Liver (tissue), 9 donors: ENCODE results near the gene KIAA1755. TPM values are rescaled to one million over a fixed set of nuclear protein-coding genes. Genes with fewer than 3 reads are reported as not detected.

Experiments
- DNase-seq: peaks from one replicate; pipeline ENCODE4 v3.0.0-alpha.2; 2017; ENCODE audit warnings: low spot score
- H3K27ac ChIP-seq, 2 donors: one replicate each; pipeline ENCODE4 v1.7.0; 2013; ENCODE audit warnings: inconsistent platforms in 2 of 2, low read length in 2 of 2, control low read depth in 1 of 2, low read depth in 1 of 2, mild to moderate bottlenecking in 1 of 2
- H3K27me3 ChIP-seq, 4 donors: one replicate each; pipeline versions ENCODE4 v1.6.1 to v1.7.0; 2013; ENCODE audit warnings: low read length in 3 of 4, inconsistent platforms in 1 of 4, mild to moderate bottlenecking in 1 of 4, moderate library complexity in 1 of 4; ENCODE audit not compliant: control insufficient read depth in 4 of 4, insufficient read depth in 4 of 4
- H3K36me3 ChIP-seq, 4 donors: one replicate each; pipeline versions ENCODE4 v1.6.1 to v1.7.0; 2013; ENCODE audit warnings: low read length in 3 of 4, mild to moderate bottlenecking in 3 of 4, low read depth in 1 of 4, moderate library complexity in 1 of 4; ENCODE audit not compliant: control insufficient read depth in 4 of 4, insufficient read depth in 3 of 4
- H3K4me1 ChIP-seq, 4 donors: one replicate each; pipeline versions ENCODE4 v1.6.1 to v1.7.0; 2013; ENCODE audit warnings: low read length in 3 of 4, mild to moderate bottlenecking in 3 of 4, moderate library complexity in 1 of 4; ENCODE audit not compliant: control insufficient read depth in 4 of 4, insufficient read depth in 4 of 4
- H3K4me3 ChIP-seq, 3 donors: one replicate each; pipeline versions ENCODE4 v1.6.1 to v1.7.0; 2013; ENCODE audit warnings: low read length in 3 of 3, control low read depth in 1 of 3, low read depth in 1 of 3, mild to moderate bottlenecking in 1 of 3
- H3K9ac ChIP-seq, 2 donors: one replicate each; pipeline ENCODE4 v1.7.0; 2013; ENCODE audit warnings: low read length in 2 of 2, mild to moderate bottlenecking in 2 of 2, moderate library complexity in 2 of 2, control low read depth in 1 of 2, low read depth in 1 of 2
- H3K9me3 ChIP-seq, 4 donors: one replicate each; pipeline versions ENCODE4 v1.6.1 to v1.7.0; 2013; ENCODE audit warnings: low read length in 3 of 4; ENCODE audit not compliant: control insufficient read depth in 4 of 4
- ATF3 ChIP-seq: IDR thresholded peaks from 2 replicates; pipeline ENCODE4 v1.6.1; 2016; ENCODE audit warnings: antibody characterized with exemption
- EGR1 ChIP-seq, 2 donors: IDR thresholded peaks; 2 replicates each; pipeline ENCODE4 v1.6.1; 2016 to 2018; ENCODE audit warnings: antibody characterized with exemption in 2 of 2, low read depth in 2 of 2
- FOXA1 ChIP-seq: IDR thresholded peaks from 2 replicates; pipeline ENCODE4 v1.6.1; 2016; ENCODE audit warnings: antibody characterized with exemption
- FOXA2 ChIP-seq: IDR thresholded peaks from 2 replicates; pipeline ENCODE4 v1.6.1; 2016; ENCODE audit warnings: antibody characterized with exemption
- HNF4A ChIP-seq, 2 donors: conservative IDR thresholded peaks; 2 replicates each; pipeline ENCODE4 v1.6.1; 2016; ENCODE audit warnings: antibody characterized with exemption in 2 of 2, mild to moderate bottlenecking in 2 of 2
- HNF4G ChIP-seq: IDR thresholded peaks from 2 replicates; pipeline ENCODE4 v1.6.1; 2016; ENCODE audit warnings: antibody characterized with exemption
- JUND ChIP-seq, 2 donors: IDR thresholded peaks; 2 replicates each; pipeline ENCODE4 v1.6.1; 2016; ENCODE audit warnings: antibody characterized with exemption in 2 of 2
- NR2F2 ChIP-seq: IDR thresholded peaks from 2 replicates; pipeline ENCODE4 v1.6.1; 2016; ENCODE audit warnings: antibody characterized with exemption
- RAD21 ChIP-seq, 2 donors: IDR thresholded peaks; 2 replicates each; pipeline ENCODE4 v1.6.1; 2016; ENCODE audit warnings: antibody characterized with exemption in 2 of 2, mild to moderate bottlenecking in 2 of 2
- REST ChIP-seq: IDR thresholded peaks from 2 replicates; pipeline ENCODE4 v1.6.1; 2016; ENCODE audit warnings: antibody characterized with exemption, mild to moderate bottlenecking
- RXRA ChIP-seq, 2 donors: IDR thresholded peaks; 2 replicates each; pipeline ENCODE4 v1.6.1; 2017 to 2018; ENCODE audit warnings: antibody characterized with exemption in 2 of 2, mild to moderate bottlenecking in 1 of 2
- SP1 ChIP-seq: IDR thresholded peaks from 2 replicates; pipeline ENCODE4 v1.6.1; 2018; ENCODE audit warnings: antibody characterized with exemption, mild to moderate bottlenecking
- YY1 ChIP-seq: IDR thresholded peaks from 2 replicates; pipeline ENCODE4 v1.6.1; 2016; ENCODE audit warnings: antibody characterized with exemption, mild to moderate bottlenecking
- ZBTB33 ChIP-seq: IDR thresholded peaks from 2 replicates; pipeline ENCODE4 v1.6.1; 2016; ENCODE audit warnings: antibody characterized with exemption
- WGBS: extraction: QIAGEN DNeasy Blood & Tissue Kit; methylation state at CpG from one replicate; pipeline ENCODE4 v1.1.7; 2013; 5-methylcytosine and 5-hydroxymethylcytosine counted together
- polyA plus RNA-seq, 2 donors: library from polyadenylated mRNA; stranded (reverse) in 1 of 2; unstranded in 1 of 2; fragments of 200-250 nt in 1 of 2; fragments of >200 nt in 1 of 2; fragmentation: Nextera tagmentation in 1 of 2; extraction: Ambion mirVana in 1 of 2; gene quantifications; one replicate each; pipeline versions ENCODE4 v1.2.1 to v1.2.3, GENCODE V29; 2013 to 2015
- total RNA-seq, 2 donors: library from RNA; depleted of rRNA; stranded (reverse); fragments of >200 nt; gene quantifications; one replicate each; pipeline ENCODE4 v1.2.3, GENCODE V29; 2014
- TF ChIP-seq, protein P1 (sequence below): fragments of 150-350 bp; IDR thresholded peaks from 2 replicates; pipeline ENCODE4 v1.5.1; 2017; ENCODE audit warnings: improper control_type of control experiment, low read depth, low read length; ENCODE audit not compliant: missing input control
- TF ChIP-seq, protein P2 (sequence below): IDR thresholded peaks from 2 replicates; pipeline ENCODE4 v1.6.1; 2016; ENCODE audit warnings: antibody characterized with exemption
- donor health status: healthy.
- donor health status: healthy.
- donor health status: healthy.
- donor health status: healthy.
- donor health status: healthy.

Gene KIAA1755
- total and polyA plus RNA-seq, 4 donors, result 0.09 to 1.4 (median 0.81) TPM

DNA sequence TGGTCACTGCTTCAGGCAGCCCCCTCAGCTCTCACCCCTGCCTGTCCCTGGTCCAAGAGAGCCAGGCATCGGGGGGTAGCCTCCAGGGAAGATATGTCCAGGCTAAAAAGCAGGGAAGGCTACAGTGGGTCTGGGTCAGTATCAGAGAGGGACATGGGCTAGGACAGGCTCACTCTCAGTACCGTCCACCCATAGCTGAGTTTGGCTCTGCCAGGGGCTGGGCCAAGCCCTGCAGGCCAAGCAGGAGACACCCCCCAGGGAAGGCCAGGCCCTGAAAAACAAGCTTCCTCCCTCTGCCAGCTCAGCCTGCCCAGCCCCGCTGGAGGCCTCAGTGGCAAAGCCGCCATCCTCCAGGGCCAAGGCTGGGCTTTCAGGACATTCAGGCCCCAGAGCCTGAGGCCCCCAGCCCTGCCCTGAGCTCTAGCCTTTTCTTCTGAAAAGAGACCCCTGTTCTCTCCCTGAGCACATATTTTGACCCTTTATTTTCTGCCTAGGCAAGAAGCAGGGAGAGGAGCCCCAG lies 66.9 kb downstream of the KIAA1755 start:
- DNase-seq, result no peak
- Histone ChIP-seq H3K4me3 (no peak overlapping the region), H3K36me3 (no peaks in the 10 kb centered on the region), H3K9ac (no peak overlapping the region), H3K27me3 (no peaks in the 10 kb centered on the region), H3K4me1 (peaks cover 3 to 12% (median 9%) of the 10 kb centered on the region in 4 donors), H3K9me3 (no peaks in the 10 kb centered on the region), H3K27ac (no peak overlapping the region)
- WGBS, result 96% methylated on average over 4 of the region's 4 CpGs
- TF ChIP-seq, protein P1, sequence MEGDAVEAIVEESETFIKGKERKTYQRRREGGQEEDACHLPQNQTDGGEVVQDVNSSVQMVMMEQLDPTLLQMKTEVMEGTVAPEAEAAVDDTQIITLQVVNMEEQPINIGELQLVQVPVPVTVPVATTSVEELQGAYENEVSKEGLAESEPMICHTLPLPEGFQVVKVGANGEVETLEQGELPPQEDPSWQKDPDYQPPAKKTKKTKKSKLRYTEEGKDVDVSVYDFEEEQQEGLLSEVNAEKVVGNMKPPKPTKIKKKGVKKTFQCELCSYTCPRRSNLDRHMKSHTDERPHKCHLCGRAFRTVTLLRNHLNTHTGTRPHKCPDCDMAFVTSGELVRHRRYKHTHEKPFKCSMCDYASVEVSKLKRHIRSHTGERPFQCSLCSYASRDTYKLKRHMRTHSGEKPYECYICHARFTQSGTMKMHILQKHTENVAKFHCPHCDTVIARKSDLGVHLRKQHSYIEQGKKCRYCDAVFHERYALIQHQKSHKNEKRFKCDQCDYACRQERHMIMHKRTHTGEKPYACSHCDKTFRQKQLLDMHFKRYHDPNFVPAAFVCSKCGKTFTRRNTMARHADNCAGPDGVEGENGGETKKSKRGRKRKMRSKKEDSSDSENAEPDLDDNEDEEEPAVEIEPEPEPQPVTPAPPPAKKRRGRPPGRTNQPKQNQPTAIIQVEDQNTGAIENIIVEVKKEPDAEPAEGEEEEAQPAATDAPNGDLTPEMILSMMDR, result no peak
- TF ChIP-seq ZBTB33 (no peak), YY1 (no peak), FOXA1 (no peak), RXRA (IDR thresholded peaks at IDR 0.05) (no peak), RAD21 (IDR thresholded peaks at IDR 0.05) (no peak), HNF4G (no peak), JUND (IDR thresholded peaks at IDR 0.05) (no peak), FOXA2 (no peak), ATF3 (no peak), HNF4A (conservative IDR thresholded peaks at IDR 0.05) (no peak), EGR1 (IDR thresholded peaks at IDR 0.05; ENCODE audit: low read depth in 2 of 2) (no peak), REST (no peak), NR2F2 (no peak)

DNA sequence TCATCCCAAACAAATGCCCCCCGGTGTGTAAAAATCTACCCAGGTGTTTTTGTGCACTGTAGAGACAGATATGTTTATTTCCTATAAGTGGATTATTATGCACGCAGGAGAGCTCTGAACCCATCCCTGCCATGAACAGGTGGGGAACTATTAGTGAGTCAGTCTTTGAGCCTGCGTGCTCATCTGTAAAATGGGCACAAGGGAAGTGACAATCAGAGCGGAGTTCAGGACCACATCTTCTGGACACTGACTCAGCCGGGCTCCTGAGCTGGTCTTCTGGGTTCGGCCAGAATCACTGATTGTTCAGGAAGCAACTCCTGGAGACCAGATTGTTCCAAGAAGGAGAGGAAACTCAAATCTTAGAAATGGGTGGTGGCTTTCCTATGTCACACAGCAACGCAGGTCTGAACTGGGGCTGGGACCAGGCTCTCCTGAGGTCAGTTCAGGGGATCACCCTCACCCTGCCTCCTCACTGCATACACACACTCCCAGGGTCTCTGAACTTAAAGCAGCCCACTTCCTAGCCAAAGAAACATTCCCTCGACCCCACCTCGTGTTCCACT lies 68.1 kb downstream of the KIAA1755 start:
- H3K27me3 ChIP-seq, result no peaks in the 10 kb centered on the region
- no peak overlapping the region for H3K4me3 ChIP-seq
- DNase-seq, result no peak
- H3K36me3 ChIP-seq, result no peaks in the 10 kb centered on the region
- no peak overlapping the region for H3K27ac ChIP-seq
- peaks cover 3 to 12% (median 9%) of the 10 kb centered on the region in 4 donors for H3K4me1 ChIP-seq
- no peaks in the 10 kb centered on the region for H3K9me3 ChIP-seq
- H3K9ac ChIP-seq, result no peak overlapping the region
- 90% methylated on average over 9 of the region's 9 CpGs for WGBS
- TF ChIP-seq SP1 (no peak), FOXA1 (no peak), FOXA2 (no peak), ATF3 (no peak), ZBTB33 (no peak), NR2F2 (no peak)
- TF ChIP-seq, protein P2, sequence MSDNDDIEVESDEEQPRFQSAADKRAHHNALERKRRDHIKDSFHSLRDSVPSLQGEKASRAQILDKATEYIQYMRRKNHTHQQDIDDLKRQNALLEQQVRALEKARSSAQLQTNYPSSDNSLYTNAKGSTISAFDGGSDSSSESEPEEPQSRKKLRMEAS, result no peak
- TF ChIP-seq, protein P1, result no peak
